Measurements from ENCODE around the gene KRT20.

The KRT20 gene

DNA sequence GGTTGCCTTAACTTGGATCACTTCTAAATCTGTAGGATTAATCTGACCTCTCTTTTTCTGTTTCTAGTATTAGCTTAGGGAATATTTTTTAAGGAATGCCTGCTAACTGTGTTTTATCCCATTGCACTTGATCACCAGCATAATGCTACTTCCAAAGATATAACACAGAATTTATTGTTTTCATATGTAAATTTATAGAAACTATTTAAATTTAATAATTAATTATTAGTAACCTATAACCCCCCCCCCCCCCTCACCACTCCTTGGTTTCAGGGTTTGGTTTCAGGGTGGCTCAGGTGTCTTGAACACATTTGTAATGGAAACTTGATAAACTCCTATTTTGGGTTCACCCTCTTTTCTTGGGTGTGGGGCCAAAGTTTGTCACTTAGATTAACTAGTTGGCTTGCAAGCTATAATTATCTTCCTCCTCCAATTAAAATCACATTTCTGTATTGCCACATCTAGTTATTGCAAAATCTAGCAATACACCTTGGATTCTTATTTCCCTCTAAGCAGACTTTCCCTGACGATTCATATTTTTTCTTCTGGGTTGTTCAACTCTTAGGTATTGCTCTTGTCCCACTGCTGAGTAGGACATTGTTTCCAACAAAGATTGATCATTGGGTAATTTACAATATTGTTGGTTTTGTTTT is 36.3 kb downstream of the KRT20 start:
- ATAC-seq (ENCODE audit: insufficient read depth, low read depth) (no peak), DNase-seq (no peak)
- H3K4me2 ChIP-seq (ENCODE audit: insufficient read depth, low read length): no peak overlapping the region
- H3K4me3 ChIP-seq (ENCODE audit: low read depth in 1 of 2, low read length in 2 of 2): no peak overlapping the region
- H3K36me3 ChIP-seq (ENCODE audit: insufficient read depth, low read length): no peaks in the 10 kb centered on the region
- no peaks in the 10 kb centered on the region for H4K20me1 ChIP-seq (ENCODE audit: insufficient read depth, low read length)
- no peak overlapping the region for H3K9ac ChIP-seq (ENCODE audit: low read depth, low read length)
- no peaks in the 10 kb centered on the region for H3K9me3 ChIP-seq (ENCODE audit: insufficient read depth, low read length, severe bottlenecking)
- no peaks in the 10 kb centered on the region for H3K79me2 ChIP-seq (ENCODE audit: insufficient read depth, low read length)
- no peak overlapping the region for H2AFZ ChIP-seq (ENCODE audit: low read depth, low read length)
- no peaks in the 10 kb centered on the region for H3K4me1 ChIP-seq (ENCODE audit: insufficient read depth, low read length)
- TF ChIP-seq, protein P1, sequence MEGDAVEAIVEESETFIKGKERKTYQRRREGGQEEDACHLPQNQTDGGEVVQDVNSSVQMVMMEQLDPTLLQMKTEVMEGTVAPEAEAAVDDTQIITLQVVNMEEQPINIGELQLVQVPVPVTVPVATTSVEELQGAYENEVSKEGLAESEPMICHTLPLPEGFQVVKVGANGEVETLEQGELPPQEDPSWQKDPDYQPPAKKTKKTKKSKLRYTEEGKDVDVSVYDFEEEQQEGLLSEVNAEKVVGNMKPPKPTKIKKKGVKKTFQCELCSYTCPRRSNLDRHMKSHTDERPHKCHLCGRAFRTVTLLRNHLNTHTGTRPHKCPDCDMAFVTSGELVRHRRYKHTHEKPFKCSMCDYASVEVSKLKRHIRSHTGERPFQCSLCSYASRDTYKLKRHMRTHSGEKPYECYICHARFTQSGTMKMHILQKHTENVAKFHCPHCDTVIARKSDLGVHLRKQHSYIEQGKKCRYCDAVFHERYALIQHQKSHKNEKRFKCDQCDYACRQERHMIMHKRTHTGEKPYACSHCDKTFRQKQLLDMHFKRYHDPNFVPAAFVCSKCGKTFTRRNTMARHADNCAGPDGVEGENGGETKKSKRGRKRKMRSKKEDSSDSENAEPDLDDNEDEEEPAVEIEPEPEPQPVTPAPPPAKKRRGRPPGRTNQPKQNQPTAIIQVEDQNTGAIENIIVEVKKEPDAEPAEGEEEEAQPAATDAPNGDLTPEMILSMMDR (IDR thresholded peaks at IDR 0.05; ENCODE audit: borderline replicate concordance, extremely low read depth, low read length, poor library complexity, severe bottlenecking): no peak
- no peak for TF ChIP-seq EZH2 (IDR thresholded peaks at IDR 0.05; ENCODE audit: borderline replicate concordance, low read depth, low read length, severe bottlenecking)
- no peak overlapping the region for H3K27ac ChIP-seq (ENCODE audit: low read length)
- H3K27me3 ChIP-seq (ENCODE audit: insufficient read depth, low read length, poor library complexity): peaks cover 7% of the 10 kb centered on the region

DNA sequence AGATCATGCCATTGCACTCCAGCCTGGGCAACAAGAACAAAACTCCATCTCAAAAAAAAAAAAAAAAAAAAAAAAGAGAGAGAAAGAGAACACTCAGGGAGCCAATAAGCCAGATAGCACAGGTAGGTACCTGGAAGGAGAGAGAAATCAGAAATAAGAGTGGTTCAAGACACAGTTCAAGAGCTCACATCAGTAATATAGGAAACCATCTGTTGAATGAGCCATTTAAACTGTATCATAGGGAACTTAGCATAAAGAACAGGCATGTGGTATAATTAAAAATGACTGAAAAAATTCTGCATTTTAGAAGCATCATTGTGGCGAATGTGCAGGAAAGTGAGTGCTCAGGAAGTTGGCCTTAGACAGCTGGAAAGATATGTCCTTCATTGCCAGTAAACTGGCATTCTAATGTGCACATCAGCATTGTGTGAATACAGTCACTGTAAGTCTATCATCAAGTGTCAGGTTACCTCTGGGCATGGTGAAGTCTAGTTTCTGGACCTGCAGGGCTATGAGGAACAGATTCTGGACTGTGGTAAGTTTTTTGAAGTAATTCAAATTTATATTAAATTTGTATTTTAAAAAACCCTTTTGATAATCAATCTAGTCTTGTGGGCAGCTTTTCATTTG is 38.4 kb downstream of the KRT20 start:
- H3K9ac ChIP-seq (ENCODE audit: low read depth, low read length): no peak overlapping the region
- H2AFZ ChIP-seq (ENCODE audit: low read depth, low read length): no peak overlapping the region
- ATAC-seq (ENCODE audit: insufficient read depth, low read depth) (no peak), DNase-seq (no peak)
- H4K20me1 ChIP-seq (ENCODE audit: insufficient read depth, low read length): no peaks in the 10 kb centered on the region
- H3K9me3 ChIP-seq (ENCODE audit: insufficient read depth, low read length, severe bottlenecking): no peaks in the 10 kb centered on the region
- no peaks in the 10 kb centered on the region for H3K36me3 ChIP-seq (ENCODE audit: insufficient read depth, low read length)
- no peak overlapping the region for H3K4me3 ChIP-seq (ENCODE audit: low read depth in 1 of 2, low read length in 2 of 2)
- TF ChIP-seq, protein P1 (IDR thresholded peaks at IDR 0.05; ENCODE audit: borderline replicate concordance, extremely low read depth, low read length, poor library complexity, severe bottlenecking): no peak
- TF ChIP-seq EZH2 (IDR thresholded peaks at IDR 0.05; ENCODE audit: borderline replicate concordance, low read depth, low read length, severe bottlenecking): no peak
- no peak overlapping the region for H3K4me2 ChIP-seq (ENCODE audit: insufficient read depth, low read length)
- H3K79me2 ChIP-seq (ENCODE audit: insufficient read depth, low read length): no peaks in the 10 kb centered on the region
- no peaks in the 10 kb centered on the region for H3K4me1 ChIP-seq (ENCODE audit: insufficient read depth, low read length)
- H3K27me3 ChIP-seq (ENCODE audit: insufficient read depth, low read length, poor library complexity): no peaks in the 10 kb centered on the region
- no peak overlapping the region for H3K27ac ChIP-seq (ENCODE audit: low read length)

DNA sequence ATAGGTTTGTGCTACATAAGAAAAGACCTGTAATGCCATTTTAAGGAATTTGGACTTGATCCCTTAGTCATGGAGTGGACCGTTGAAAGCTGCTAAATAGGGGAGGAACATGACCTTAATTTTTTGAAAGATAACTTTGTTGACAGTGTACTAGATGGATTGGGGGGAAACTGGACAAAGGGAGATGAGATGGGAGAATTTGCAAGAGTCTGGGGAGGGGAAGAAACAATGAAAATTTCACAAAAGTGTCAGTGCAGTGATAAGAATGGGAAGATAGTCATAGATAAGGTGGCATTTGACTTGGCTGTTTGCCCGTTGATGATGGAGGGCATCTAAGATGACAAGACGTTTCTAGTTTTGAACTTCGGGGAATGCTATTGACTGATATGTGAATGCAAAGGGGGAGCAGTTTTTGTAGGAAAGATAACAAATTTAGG is 40.4 kb downstream of the KRT20 start:
- H3K4me1 ChIP-seq (ENCODE audit: insufficient read depth, low read length): no peaks in the 10 kb centered on the region
- no peak for ATAC-seq (ENCODE audit: insufficient read depth, low read depth)
- no peak overlapping the region for H3K4me2 ChIP-seq (ENCODE audit: insufficient read depth, low read length)
- no peaks in the 10 kb centered on the region for H3K36me3 ChIP-seq (ENCODE audit: insufficient read depth, low read length)
- H3K9ac ChIP-seq (ENCODE audit: low read depth, low read length): no peak overlapping the region
- H2AFZ ChIP-seq (ENCODE audit: low read depth, low read length): no peak overlapping the region
- no peaks in the 10 kb centered on the region for H3K79me2 ChIP-seq (ENCODE audit: insufficient read depth, low read length)
- no peaks in the 10 kb centered on the region for H4K20me1 ChIP-seq (ENCODE audit: insufficient read depth, low read length)
- H3K4me3 ChIP-seq (ENCODE audit: low read depth in 1 of 2, low read length in 2 of 2): no peak overlapping the region
- no peaks in the 10 kb centered on the region for H3K9me3 ChIP-seq (ENCODE audit: insufficient read depth, low read length, severe bottlenecking)
- no peak for DNase-seq
- H3K27me3 ChIP-seq (ENCODE audit: insufficient read depth, low read length, poor library complexity): no peaks in the 10 kb centered on the region
- TF ChIP-seq, protein P1 (IDR thresholded peaks at IDR 0.05; ENCODE audit: borderline replicate concordance, extremely low read depth, low read length, poor library complexity, severe bottlenecking): no peak
- no peak overlapping the region for H3K27ac ChIP-seq (ENCODE audit: low read length)
